HepG2 (cell line): ENCODE data around the gene MICALL2. TPM values are rescaled to one million over a fixed set of nuclear protein-coding genes. Genes with fewer than 3 reads are reported as not detected.

Experiments
- ATAC-seq: fragments of 200-7000 bp; cut with Tn5 transposase; 3 replicates; pipeline ENCODE4 v1.9.1; 2020; ENCODE audit warnings: mild to moderate bottlenecking, moderate library complexity
- BruUV-seq: library from RNA; stranded (reverse); fragments of 400-500 nt; replicated peaks from 2 replicates; lab custom pipeline; 2021; lab: Mats Ljungman, UMichigan
- CTCF ChIA-PET: fragments of 300-600 bp; formaldehyde crosslinking; extraction: SDS; loops from one replicate; lab custom pipeline; 2021; ENCODE audit warnings: low total read pairs, inconsistent platforms, low intra/inter-chr PET ratio; lab: Yijun Ruan, JAX
- POLR2A ChIA-PET: fragments of 350-600 bp; sonication (Branson Sonifier 250); formaldehyde crosslinking; loops from one replicate; lab custom pipeline; 2020; ENCODE audit warnings: antibody characterized with exemption, inconsistent platforms; lab: Yijun Ruan, JAX
- DNase-seq: peaks from one replicate; pipeline ENCODE4 v3.0.0-alpha.2; 2015; ENCODE audit warnings: low spot score
- FAIRE-seq: peaks from 3 replicates; lab custom pipeline; 2011; peaks lifted over from hg19 to GRCh38; lab: Jason Lieb, UNC
- H2AFZ ChIP-seq: one replicate; pipeline ENCODE4 v1.6.1; 2011; ENCODE audit warnings: low read length, inconsistent platforms
- H3K27ac ChIP-seq: fragments of 300-600 bp; 3 replicates; pipeline ENCODE4 v1.8.0; 2011; ENCODE audit warnings: mixed run types, mild to moderate bottlenecking, mixed read lengths, low read length, inconsistent platforms; ENCODE audit not compliant: insufficient read depth; ENCODE audit errors: extremely low read length
- H3K27me3 ChIP-seq, 2 experiments: fragments of 200-600 bp in 1 of 2; 2 replicates in 1 of 2; 3 replicates in 1 of 2; pipeline versions ENCODE4 v1.6.0 to v1.8.0; 2011; ENCODE audit warnings: low read length in 2 of 2, mild to moderate bottlenecking in 2 of 2, moderate library complexity in 2 of 2, inconsistent platforms in 1 of 2; ENCODE audit not compliant: insufficient read depth in 2 of 2, control insufficient read depth in 1 of 2
- H3K36me3 ChIP-seq, 2 experiments: fragments of 200-600 bp in 1 of 2; replicated peaks in 1 of 2; 2 replicates in 1 of 2; 3 replicates in 1 of 2; pipeline versions ENCODE4 v1.5.1 to v1.8.0; 2011; ENCODE audit warnings: low read length in 2 of 2, inconsistent platforms in 1 of 2; ENCODE audit not compliant: insufficient read depth in 2 of 2, control insufficient read depth in 1 of 2
- H3K4me1 ChIP-seq: 2 replicates; pipeline ENCODE4 v1.5.1; 2012; ENCODE audit warnings: low read length, inconsistent platforms; ENCODE audit not compliant: insufficient read depth
- H3K4me2 ChIP-seq: 2 replicates; pipeline ENCODE4 v1.6.0; 2011; ENCODE audit warnings: low read depth, low read length, inconsistent platforms
- H3K4me3 ChIP-seq, 3 experiments: fragments of 200-600 bp in 1 of 3; sonication (generic), shearing (Covaris generic) in 1 of 3; replicated peaks in 1 of 3; 2 replicates each; pipeline ENCODE4 v1.5.1; 2011 to 2016; ENCODE audit warnings: low read length in 3 of 3, inconsistent platforms in 2 of 3, low read depth in 2 of 3, mild to moderate bottlenecking in 2 of 3, control low read depth in 1 of 3, mixed read lengths in 1 of 3; ENCODE audit not compliant: insufficient read depth in 1 of 3
- H3K79me2 ChIP-seq: one replicate; pipeline ENCODE4 v1.6.1; 2011; ENCODE audit warnings: low read length, inconsistent platforms; ENCODE audit not compliant: insufficient read depth
- H3K9ac ChIP-seq: 2 replicates; pipeline ENCODE4 v1.6.0; 2011; ENCODE audit warnings: mild to moderate bottlenecking, low read depth, low read length, inconsistent platforms; ENCODE audit not compliant: insufficient read depth
- H3K9me3 ChIP-seq: 2 replicates; pipeline ENCODE4 v1.5.1; 2012; ENCODE audit warnings: mild to moderate bottlenecking, low read length
- H4K20me1 ChIP-seq: 2 replicates; pipeline ENCODE4 v1.6.0; 2011; ENCODE audit warnings: inconsistent platforms, mild to moderate bottlenecking, low read length, moderate library complexity; ENCODE audit not compliant: insufficient read depth
- GZF1 ChIP-seq: sonication (generic); formaldehyde crosslinking; IDR thresholded peaks from 2 replicates; pipeline ENCODE4 v1.5.1; 2020; ENCODE audit warnings: mild to moderate bottlenecking, missing genetic modification reagents
- HNF4G ChIP-seq, 2 experiments: sonication (generic) in 1 of 2; formaldehyde crosslinking in 1 of 2; IDR thresholded peaks; 2 replicates each; pipeline versions ENCODE4 v1.4.0 to v1.6.1; 2011 to 2020; ENCODE audit warnings: borderline replicate concordance in 2 of 2, low read depth in 2 of 2, mild to moderate bottlenecking in 2 of 2, low read length in 1 of 2, missing genetic modification reagents in 1 of 2, moderate library complexity in 1 of 2
- NFE2L2 ChIP-seq: fragments of 150-350 bp; IDR thresholded peaks from 2 replicates; pipeline ENCODE4 v1.6.1; 2014; ENCODE audit warnings: low read length
- NFKB2 ChIP-seq: sonication (generic); formaldehyde crosslinking; IDR thresholded peaks from 2 replicates; pipeline ENCODE4 v1.4.0; 2020; ENCODE audit warnings: missing genetic modification reagents, borderline replicate concordance
- RBM39 ChIP-seq: fragments of 200-400 bp; formaldehyde crosslinking; IDR thresholded peaks from one replicate; pipeline ENCODE4 v1.6.1; 2018; ENCODE audit warnings: antibody characterized with exemption, mild to moderate bottlenecking, low read depth, low read length; ENCODE audit not compliant: poor library complexity, severe bottlenecking
- RCOR2 ChIP-seq: IDR thresholded peaks from 2 replicates; pipeline ENCODE4 v1.6.1; 2016; ENCODE audit warnings: missing biosample characterization, missing genetic modification reagents
- ZNF24 ChIP-seq: fragments of 450-650 bp; IDR thresholded peaks from 2 replicates; pipeline ENCODE4 v1.6.1; 2017; ENCODE audit warnings: antibody characterized with exemption, mild to moderate bottlenecking
- ZNF589 ChIP-seq: sonication (generic); formaldehyde crosslinking; conservative IDR thresholded peaks from 2 replicates; pipeline ENCODE4 v1.8.0; 2022; ENCODE audit warnings: mild to moderate bottlenecking, moderate library complexity, missing genetic modification reagents
- ZSCAN12 ChIP-seq: sonication (generic); formaldehyde crosslinking; IDR thresholded peaks from 2 replicates; pipeline ENCODE4 v1.9.0; 2021; ENCODE audit warnings: mild to moderate bottlenecking, missing genetic modification reagents
- WGBS: methylation state at CpG from one replicate; pipeline ENCODE4 v1.1.6; 2017; ENCODE audit warnings: low lambda C conversion rate; 5-methylcytosine and 5-hydroxymethylcytosine counted together
- in situ Hi-C: cut with HindIII; loops from 2 replicates; pipeline ENCODE4 v1.10.0; 2017; ENCODE audit warnings: low pct_unique_long_range_greater_than_20kb; ENCODE audit not compliant: extremely low pct_ligation_motif_present
- intact Hi-C: fragments of 100-400 bp; cut with micrococcal nuclease; formaldehyde crosslinking; loops from one replicate; pipeline ENCODE4 v1.10.0; 2022; ENCODE audit not compliant: unreplicated experiment
- polyA plus RNA-seq, 8 experiments: library from polyadenylated mRNA; depleted of rRNA in 3 of 8; stranded (reverse) in 7 of 8; unstranded in 1 of 8; fragments of >200 nt; fragmentation: Illumina TruSeq in 4 of 8; extraction: Trizol in 4 of 8; gene quantifications; 2 replicates each; pipeline versions ENCODE4 v1.2.1 to v1.2.3, GENCODE V29; 2011 to 2016; ENCODE audit warnings: low read depth in 4 of 8, missing spikeins in 1 of 8, mixed read lengths in 1 of 8; ENCODE audit not compliant: insufficient read depth in 1 of 8
- total RNA-seq, 5 experiments: library from RNA; depleted of rRNA; stranded (reverse); fragments of >200 nt; fragmentation: Illumina TruSeq; extraction: Trizol; gene quantifications; 2 replicates each; pipeline ENCODE4 v1.2.3, GENCODE V29; 2016; ENCODE audit warnings: low read depth in 1 of 5
- TF ChIP-seq, protein P1 (sequence below): sonication (generic); formaldehyde crosslinking; conservative IDR thresholded peaks from 2 replicates; pipeline ENCODE4 v1.5.0; 2020; ENCODE audit warnings: missing genetic modification reagents
- TF ChIP-seq, protein P2 (sequence below): sonication (generic); formaldehyde crosslinking; IDR thresholded peaks from 2 replicates; pipeline ENCODE4 v1.9.0; 2021; ENCODE audit warnings: missing genetic modification reagents, borderline replicate concordance

Gene MICALL2
- total and polyA plus RNA-seq, 2 of the 13 experiments (the other 11 are each of a cell fraction or from before 2014, with no cell fraction given), result 5.8 to 12.4 TPM

DNA sequence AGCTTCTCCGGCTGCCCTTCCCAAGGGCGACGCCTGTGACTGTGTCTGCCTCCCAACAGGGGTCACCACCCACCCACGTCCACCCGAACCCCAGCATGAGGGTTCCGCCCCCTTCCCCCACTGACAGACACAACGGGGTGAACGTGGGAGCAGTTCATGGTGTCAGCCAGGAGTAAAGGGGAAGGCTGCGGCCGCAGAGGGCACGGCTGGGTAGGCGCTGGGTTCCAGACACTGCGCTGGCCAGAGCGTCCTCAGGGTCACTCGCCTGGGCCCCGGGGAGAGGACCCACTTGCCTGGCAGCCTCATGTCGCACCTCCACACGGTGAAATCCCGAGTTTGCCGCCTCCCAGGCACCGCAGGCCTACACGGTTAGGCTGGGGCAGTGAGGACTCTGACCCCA lies 23.8 kb upstream of the MICALL2 start:
- 78% methylated on average over 9 of the region's 22 CpGs for WGBS

More for the DNA sequence above, 23.8 kb upstream of the MICALL2 start:
- in situ Hi-C loops (no loop called here), intact Hi-C loops (no loop called here)
- no peak overlapping the region for H3K4me2 ChIP-seq
- no peak overlapping the region for H3K9ac ChIP-seq
- H3K36me3 ChIP-seq, result peaks cover 20% of the 10 kb centered on the region in 2 experiments; a peak in 4 of 5 replicates
- TF ChIP-seq ZNF24 (no peak), ZSCAN12 (CRISPR knock-in tag) (no peak), NFKB2 (CRISPR knock-in tag) (no peak), NFE2L2 (no peak), RCOR2 (no peak), RBM39 (no peak), HNF4G (IDR thresholded peaks at IDR 0.05; ENCODE audit: borderline replicate concordance, low read depth, low read length) (no peak), HNF4G (CRISPR knock-in tag; IDR thresholded peaks at IDR 0.05; ENCODE audit: borderline replicate concordance, low read depth) (no peak), ZNF589 (CRISPR knock-in tag) (no peak), GZF1 (no peak)
- TF ChIP-seq, protein P1, sequence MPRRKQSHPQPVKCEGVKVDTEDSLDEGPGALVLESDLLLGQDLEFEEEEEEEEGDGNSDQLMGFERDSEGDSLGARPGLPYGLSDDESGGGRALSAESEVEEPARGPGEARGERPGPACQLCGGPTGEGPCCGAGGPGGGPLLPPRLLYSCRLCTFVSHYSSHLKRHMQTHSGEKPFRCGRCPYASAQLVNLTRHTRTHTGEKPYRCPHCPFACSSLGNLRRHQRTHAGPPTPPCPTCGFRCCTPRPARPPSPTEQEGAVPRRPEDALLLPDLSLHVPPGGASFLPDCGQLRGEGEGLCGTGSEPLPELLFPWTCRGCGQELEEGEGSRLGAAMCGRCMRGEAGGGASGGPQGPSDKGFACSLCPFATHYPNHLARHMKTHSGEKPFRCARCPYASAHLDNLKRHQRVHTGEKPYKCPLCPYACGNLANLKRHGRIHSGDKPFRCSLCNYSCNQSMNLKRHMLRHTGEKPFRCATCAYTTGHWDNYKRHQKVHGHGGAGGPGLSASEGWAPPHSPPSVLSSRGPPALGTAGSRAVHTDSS, result no peak
- TF ChIP-seq, protein P2, sequence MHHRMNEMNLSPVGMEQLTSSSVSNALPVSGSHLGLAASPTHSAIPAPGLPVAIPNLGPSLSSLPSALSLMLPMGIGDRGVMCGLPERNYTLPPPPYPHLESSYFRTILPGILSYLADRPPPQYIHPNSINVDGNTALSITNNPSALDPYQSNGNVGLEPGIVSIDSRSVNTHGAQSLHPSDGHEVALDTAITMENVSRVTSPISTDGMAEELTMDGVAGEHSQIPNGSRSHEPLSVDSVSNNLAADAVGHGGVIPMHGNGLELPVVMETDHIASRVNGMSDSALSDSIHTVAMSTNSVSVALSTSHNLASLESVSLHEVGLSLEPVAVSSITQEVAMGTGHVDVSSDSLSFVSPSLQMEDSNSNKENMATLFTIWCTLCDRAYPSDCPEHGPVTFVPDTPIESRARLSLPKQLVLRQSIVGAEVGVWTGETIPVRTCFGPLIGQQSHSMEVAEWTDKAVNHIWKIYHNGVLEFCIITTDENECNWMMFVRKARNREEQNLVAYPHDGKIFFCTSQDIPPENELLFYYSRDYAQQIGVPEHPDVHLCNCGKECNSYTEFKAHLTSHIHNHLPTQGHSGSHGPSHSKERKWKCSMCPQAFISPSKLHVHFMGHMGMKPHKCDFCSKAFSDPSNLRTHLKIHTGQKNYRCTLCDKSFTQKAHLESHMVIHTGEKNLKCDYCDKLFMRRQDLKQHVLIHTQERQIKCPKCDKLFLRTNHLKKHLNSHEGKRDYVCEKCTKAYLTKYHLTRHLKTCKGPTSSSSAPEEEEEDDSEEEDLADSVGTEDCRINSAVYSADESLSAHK (CRISPR knock-in tag), result no peak
- no peaks in the 10 kb centered on the region for H3K9me3 ChIP-seq
- DNase-seq (no peak), ATAC-seq (no peak), FAIRE-seq (no peak)
- ChIA-PET POLR2A (no interaction called here), CTCF (no interaction called here)
- no peak overlapping the region for H3K27ac ChIP-seq
- no peaks in the 10 kb centered on the region for H4K20me1 ChIP-seq
- H3K27me3 ChIP-seq, result no peaks in the 10 kb centered on the region
- H3K4me1 ChIP-seq, result no peaks in the 10 kb centered on the region
- H3K79me2 ChIP-seq, result no peaks in the 10 kb centered on the region
- no TSS peak for BruUV-seq
- H3K4me3 ChIP-seq, result no peak overlapping the region
- H2AFZ ChIP-seq, result no peak overlapping the region
